Fibroblast of mammary gland (primary cell): ENCODE results near the gene TAF3.
A peak's percentile ranks its signal among the peaks of the same experiment; 100 is the strongest.

Source experiments
- DNase-seq: peaks from one replicate; pipeline ENCODE4 v3.0.0-alpha.2; 2010; ENCODE audit warnings: low read depth
- H3K4me3 ChIP-seq: 2 replicates; pipeline ENCODE4 v1.5.1; 2011; ENCODE audit warnings: low read depth, mild to moderate bottlenecking, low read length, moderate library complexity; ENCODE audit not compliant: control insufficient read depth
- TF ChIP-seq, protein P1 (sequence below): conservative IDR thresholded peaks from 2 replicates; pipeline ENCODE4 v1.5.1; 2011; ENCODE audit warnings: low read depth, low read length, inconsistent platforms; ENCODE audit not compliant: control insufficient read depth, insufficient read depth

Gene TAF3

GRCh38 chr10:7891634-7892033 lies 73.3 kb downstream of the TAF3 start:
- TF ChIP-seq, protein P1, sequence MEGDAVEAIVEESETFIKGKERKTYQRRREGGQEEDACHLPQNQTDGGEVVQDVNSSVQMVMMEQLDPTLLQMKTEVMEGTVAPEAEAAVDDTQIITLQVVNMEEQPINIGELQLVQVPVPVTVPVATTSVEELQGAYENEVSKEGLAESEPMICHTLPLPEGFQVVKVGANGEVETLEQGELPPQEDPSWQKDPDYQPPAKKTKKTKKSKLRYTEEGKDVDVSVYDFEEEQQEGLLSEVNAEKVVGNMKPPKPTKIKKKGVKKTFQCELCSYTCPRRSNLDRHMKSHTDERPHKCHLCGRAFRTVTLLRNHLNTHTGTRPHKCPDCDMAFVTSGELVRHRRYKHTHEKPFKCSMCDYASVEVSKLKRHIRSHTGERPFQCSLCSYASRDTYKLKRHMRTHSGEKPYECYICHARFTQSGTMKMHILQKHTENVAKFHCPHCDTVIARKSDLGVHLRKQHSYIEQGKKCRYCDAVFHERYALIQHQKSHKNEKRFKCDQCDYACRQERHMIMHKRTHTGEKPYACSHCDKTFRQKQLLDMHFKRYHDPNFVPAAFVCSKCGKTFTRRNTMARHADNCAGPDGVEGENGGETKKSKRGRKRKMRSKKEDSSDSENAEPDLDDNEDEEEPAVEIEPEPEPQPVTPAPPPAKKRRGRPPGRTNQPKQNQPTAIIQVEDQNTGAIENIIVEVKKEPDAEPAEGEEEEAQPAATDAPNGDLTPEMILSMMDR, result no peak
- peak; percentile 11 for DNase-seq
- no peak overlapping the region for H3K4me3 ChIP-seq

- no peak for DNase-seq
- TF ChIP-seq, protein P1, result no peak
- H3K4me3 ChIP-seq, result no peak overlapping the region
Measured at GRCh38 chr10:7892146-7892545, 73.8 kb downstream of the TAF3 start.

GRCh38 chr10:7895699-7896090 lies 77.4 kb downstream of the TAF3 start:
- TF ChIP-seq, protein P1, result no peak
- no peak for DNase-seq

DNA sequence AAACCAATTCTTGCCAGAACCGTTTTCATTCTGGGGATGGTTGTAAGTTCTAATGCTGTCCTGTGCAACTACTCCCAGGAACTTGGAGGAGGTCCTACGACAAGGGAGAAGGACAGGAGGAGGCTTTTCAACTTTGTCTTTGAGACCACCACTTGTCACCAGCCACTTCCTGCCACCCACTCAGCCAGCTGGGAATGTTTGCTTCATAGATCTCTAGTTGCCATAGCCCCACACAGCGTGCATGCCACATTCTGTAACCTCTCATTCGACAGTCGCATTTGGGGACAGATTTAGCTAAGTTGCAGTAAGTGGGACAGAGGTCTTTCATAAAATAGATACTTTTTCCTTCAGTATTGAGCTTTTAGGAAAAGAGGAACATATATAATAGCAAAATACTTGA lies 78.0 kb downstream of the TAF3 start:
- DNase-seq, result no peak
- H3K4me3 ChIP-seq, result no peak overlapping the region
- TF ChIP-seq, protein P1, result no peak

More at GRCh38 chr10:7895699-7896090, 77.4 kb downstream of the TAF3 start:
- H3K4me3 ChIP-seq, result no peak overlapping the region

DNA sequence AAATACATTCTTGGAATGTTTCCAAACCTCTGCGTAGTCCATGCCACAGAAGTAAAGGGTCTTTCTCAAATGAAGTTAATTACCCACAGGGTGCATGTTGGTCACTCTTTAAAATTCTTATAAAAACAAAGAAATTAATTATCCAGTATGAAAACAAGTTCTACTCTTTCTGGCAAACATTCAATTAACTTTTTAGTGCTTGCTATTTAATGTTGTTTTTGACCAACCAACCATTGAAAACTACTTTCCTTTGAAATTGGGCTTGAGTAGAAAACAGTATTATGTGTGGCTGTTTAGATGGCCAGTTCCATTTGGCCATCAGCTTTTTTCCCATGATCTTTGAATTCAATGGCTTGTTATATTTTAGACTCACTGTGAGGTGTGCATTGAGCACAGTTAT lies 83.0 kb downstream of the TAF3 start:
- DNase-seq, result no peak
- TF ChIP-seq, protein P1, result no peak
- H3K4me3 ChIP-seq, result no peak overlapping the region

DNA sequence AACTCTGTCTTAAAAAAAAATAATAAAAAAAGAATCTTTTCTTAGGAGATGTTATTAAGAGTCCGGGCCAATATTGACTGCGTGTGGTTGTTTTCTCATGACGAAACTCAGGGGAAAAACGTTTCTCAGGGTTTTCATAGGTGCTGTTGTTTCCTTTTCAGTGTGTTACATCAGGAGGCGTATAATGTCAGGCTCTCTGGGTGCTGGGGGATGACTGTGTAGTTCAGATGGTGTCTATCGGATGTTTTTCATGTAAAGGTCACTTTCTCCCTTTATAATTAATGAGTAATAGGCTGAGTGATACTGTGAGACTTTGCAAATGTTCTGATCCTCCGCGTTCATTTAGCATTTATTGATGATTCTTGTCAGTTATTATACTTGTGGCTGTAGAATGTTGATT lies 84.1 kb downstream of the TAF3 start:
- DNase-seq, result no peak
- TF ChIP-seq, protein P1, result no peak
- H3K4me3 ChIP-seq, result no peak overlapping the region

DNA sequence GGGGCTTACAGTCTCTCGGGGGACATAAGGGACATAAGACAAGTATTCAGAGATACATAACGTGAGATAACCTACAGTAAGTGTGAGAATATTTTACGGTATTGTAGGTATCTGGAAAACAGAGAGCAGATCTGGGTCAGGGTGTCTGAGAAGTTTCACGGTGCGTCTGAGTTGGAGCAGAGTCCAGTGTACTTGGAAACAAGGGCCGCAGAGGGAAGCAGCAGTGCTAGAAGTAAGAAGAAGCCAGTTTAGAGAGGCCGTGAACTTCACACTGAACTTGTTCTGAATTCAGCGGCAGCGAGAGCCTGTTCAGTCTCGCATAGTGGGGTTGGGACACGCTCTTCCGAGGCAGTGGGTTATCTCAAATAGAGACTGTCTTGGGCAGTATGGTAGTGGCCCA lies 85.5 kb downstream of the TAF3 start:
- no peak for DNase-seq
- TF ChIP-seq, protein P1, result no peak

More for the DNA sequence above, 85.5 kb downstream of the TAF3 start:
- no peak overlapping the region for H3K4me3 ChIP-seq
